SH-SY5Y (cell line): ENCODE measurements around the gene ZNF660.

ENCODE experiments used
- GATA2 ChIP-seq: IDR thresholded peaks from 2 replicates; pipeline ENCODE4 v1.6.1; 2011; ENCODE audit warnings: mild to moderate bottlenecking, low read depth, low read length
- GATA3 ChIP-seq: IDR thresholded peaks from 2 replicates; pipeline ENCODE4 v1.6.1; 2011; ENCODE audit warnings: low read depth, mild to moderate bottlenecking, low read length, moderate library complexity

DNA sequence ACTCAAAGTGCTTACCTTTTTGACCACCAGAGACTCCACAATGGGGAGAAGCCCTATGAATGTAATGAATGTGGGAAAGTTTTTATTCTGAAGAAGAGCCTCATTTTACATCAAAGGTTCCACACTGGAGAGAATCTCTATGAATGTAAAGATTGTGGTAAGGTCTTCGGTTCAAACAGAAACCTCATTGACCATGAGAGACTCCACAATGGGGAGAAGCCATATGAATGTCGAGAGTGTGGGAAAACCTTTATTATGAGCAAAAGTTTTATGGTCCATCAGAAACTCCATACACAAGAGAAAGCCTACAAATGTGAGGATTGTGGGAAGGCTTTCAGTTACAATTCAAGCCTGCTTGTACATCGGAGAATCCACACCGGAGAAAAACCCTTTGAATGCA is 58.3 kb downstream of the ZNF660 start:
- no peak for TF ChIP-seq GATA2
- no peak for TF ChIP-seq GATA3
